ENCODE data around the gene KCNK16. TPM values are rescaled to one million over a fixed set of nuclear protein-coding genes. Genes with fewer than 3 reads are reported as not detected.

Gene KCNK16
- total and polyA plus RNA-seq, 2 of the 13 experiments (the other 11 are each of a cell fraction or from before 2014, with no cell fraction given): not detected

- no peak for TF ChIP-seq HMGXB3 (CRISPR knock-in tag; IDR thresholded peaks at IDR 0.05; ENCODE audit: borderline replicate concordance)
- TF ChIP-seq JUNB (CRISPR knock-in tag; IDR thresholded peaks at IDR 0.05; ENCODE audit: borderline replicate concordance): no peak
- TF ChIP-seq HNRNPUL1 (IDR thresholded peaks at IDR 0.05; ENCODE audit: low read depth, low read length): no peak
- TF ChIP-seq ZNF24 (IDR thresholded peaks at IDR 0.05): no peak
- TF ChIP-seq, protein P1, sequence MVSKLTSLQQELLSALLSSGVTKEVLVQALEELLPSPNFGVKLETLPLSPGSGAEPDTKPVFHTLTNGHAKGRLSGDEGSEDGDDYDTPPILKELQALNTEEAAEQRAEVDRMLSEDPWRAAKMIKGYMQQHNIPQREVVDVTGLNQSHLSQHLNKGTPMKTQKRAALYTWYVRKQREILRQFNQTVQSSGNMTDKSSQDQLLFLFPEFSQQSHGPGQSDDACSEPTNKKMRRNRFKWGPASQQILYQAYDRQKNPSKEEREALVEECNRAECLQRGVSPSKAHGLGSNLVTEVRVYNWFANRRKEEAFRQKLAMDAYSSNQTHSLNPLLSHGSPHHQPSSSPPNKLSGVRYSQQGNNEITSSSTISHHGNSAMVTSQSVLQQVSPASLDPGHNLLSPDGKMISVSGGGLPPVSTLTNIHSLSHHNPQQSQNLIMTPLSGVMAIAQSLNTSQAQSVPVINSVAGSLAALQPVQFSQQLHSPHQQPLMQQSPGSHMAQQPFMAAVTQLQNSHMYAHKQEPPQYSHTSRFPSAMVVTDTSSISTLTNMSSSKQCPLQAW (CRISPR knock-in tag; IDR thresholded peaks at IDR 0.05): 0 out of 2 replicates have a peak, but pooled peaks have one; percentile 13
- TF ChIP-seq SMARCC2 (IDR thresholded peaks at IDR 0.05): no peak
- TF ChIP-seq, protein P2, sequence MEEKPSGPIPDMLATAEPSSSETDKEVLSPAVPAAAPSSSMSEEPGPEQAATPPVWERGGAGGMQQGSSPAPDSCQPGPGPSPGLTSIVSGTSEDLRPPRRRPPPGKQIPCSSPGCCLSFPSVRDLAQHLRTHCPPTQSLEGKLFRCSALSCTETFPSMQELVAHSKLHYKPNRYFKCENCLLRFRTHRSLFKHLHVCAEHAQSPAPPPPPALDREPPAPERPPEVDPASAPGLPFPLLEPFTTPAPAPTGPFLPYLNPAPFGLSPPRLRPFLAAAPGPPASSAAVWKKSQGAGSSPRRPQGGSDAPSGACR (CRISPR knock-in tag; IDR thresholded peaks at IDR 0.05): no peak
- no peak for TF ChIP-seq KLF15 (CRISPR knock-in tag; IDR thresholded peaks at IDR 0.05; ENCODE audit: borderline replicate concordance)
- no peak for TF ChIP-seq NFYC (CRISPR knock-in tag; IDR thresholded peaks at IDR 0.05)
- TF ChIP-seq SSRP1 (CRISPR knock-in tag; IDR thresholded peaks at IDR 0.05): no peak
- TF ChIP-seq ZNF563 (CRISPR knock-in tag; IDR thresholded peaks at IDR 0.05): no peak
- TF ChIP-seq ZBTB42 (CRISPR knock-in tag; IDR thresholded peaks at IDR 0.05): no peak
- no peak for TF ChIP-seq CBFB (CRISPR knock-in tag; IDR thresholded peaks at IDR 0.05)
- no peak for TF ChIP-seq ZNF619 (CRISPR knock-in tag; IDR thresholded peaks at IDR 0.05)
- TF ChIP-seq PPARG (CRISPR knock-in tag; conservative IDR thresholded peaks at IDR 0.05): no peak
- 0 out of 2 replicates have a peak, but pooled peaks have one; percentile 25 for TF ChIP-seq IKZF5 (CRISPR knock-in tag; IDR thresholded peaks at IDR 0.05)
- TF ChIP-seq HOXD1 (CRISPR knock-in tag; IDR thresholded peaks at IDR 0.05): no peak
- no peak for TF ChIP-seq ZNF354B (CRISPR knock-in tag; IDR thresholded peaks at IDR 0.05)
- no peak for TF ChIP-seq IRX3 (CRISPR knock-in tag; IDR thresholded peaks at IDR 0.05; ENCODE audit: borderline replicate concordance, low read depth)
- TF ChIP-seq, protein P3, sequence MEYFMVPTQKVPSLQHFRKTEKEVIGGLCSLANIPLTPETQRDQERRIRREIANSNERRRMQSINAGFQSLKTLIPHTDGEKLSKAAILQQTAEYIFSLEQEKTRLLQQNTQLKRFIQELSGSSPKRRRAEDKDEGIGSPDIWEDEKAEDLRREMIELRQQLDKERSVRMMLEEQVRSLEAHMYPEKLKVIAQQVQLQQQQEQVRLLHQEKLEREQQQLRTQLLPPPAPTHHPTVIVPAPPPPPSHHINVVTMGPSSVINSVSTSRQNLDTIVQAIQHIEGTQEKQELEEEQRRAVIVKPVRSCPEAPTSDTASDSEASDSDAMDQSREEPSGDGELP (IDR thresholded peaks at IDR 0.05; ENCODE audit: borderline replicate concordance, low read depth): no peak
- TF ChIP-seq NFYB (CRISPR knock-in tag; IDR thresholded peaks at IDR 0.05): no peak
- no peak for TF ChIP-seq REL (CRISPR knock-in tag; conservative IDR thresholded peaks at IDR 0.05)
These were observed 24.4 kb downstream of the KCNK16 start (continued) for GRCh38 chr6:39298061-39298460.

Data from HepG2 (cell line).